Prostate gland (tissue), 2 donors: ENCODE data around the gene NTMT1. TPM values are rescaled to one million over a fixed set of nuclear protein-coding genes. Genes with fewer than 3 reads are reported as not detected.

ENCODE experiments used
- DNase-seq: peaks from one replicate; pipeline ENCODE4 v3.0.0-alpha.2; 2019; ENCODE audit warnings: low spot score
- H3K27ac ChIP-seq, 2 donors: fragments of 200-600 bp; sonication (generic); 2 replicates each; pipeline ENCODE4 v1.5.1; 2017 to 2019
- H3K27me3 ChIP-seq: fragments of 200-600 bp; sonication (generic); replicated peaks from 2 replicates; pipeline ENCODE4 v1.5.1; 2019; ENCODE audit not compliant: insufficient read depth
- H3K36me3 ChIP-seq, 2 donors: fragments of 200-600 bp; sonication (generic); 1 replicate in 1 of 2; 2 replicates in 1 of 2; pipeline versions ENCODE4 v1.5.1 to v1.8.1; 2017 to 2019
- H3K4me1 ChIP-seq: fragments of 200-600 bp; sonication (generic); replicated peaks from 2 replicates; pipeline ENCODE4 v1.5.1; 2019
- H3K4me3 ChIP-seq, 2 donors: fragments of 200-600 bp; sonication (generic); 2 replicates each; pipeline ENCODE4 v1.5.1; 2017 to 2019
- H3K9me3 ChIP-seq: fragments of 200-600 bp; sonication (generic); 2 replicates; pipeline ENCODE4 v1.5.1; 2017
- CTCF ChIP-seq, 4 experiments: fragments of 200-600 bp in 2 of 4; fragments of 450-650 bp in 2 of 4; sonication (generic) in 2 of 4; IDR thresholded peaks; 1 replicate in 3 of 4; 2 replicates in 1 of 4; pipeline ENCODE4 v1.5.1; 2016 to 2019; ENCODE audit warnings: antibody characterized with exemption in 4 of 4, mild to moderate bottlenecking in 2 of 4, moderate library complexity in 2 of 4
- POLR2A ChIP-seq: fragments of 450-650 bp; IDR thresholded peaks from one replicate; pipeline ENCODE4 v1.6.1; 2016; ENCODE audit warnings: antibody characterized with exemption, mild to moderate bottlenecking
- POLR2AphosphoS5 ChIP-seq: sonication (generic); formaldehyde crosslinking; IDR thresholded peaks from one replicate; pipeline ENCODE4 v1.6.1; 2017; ENCODE audit warnings: antibody characterized with exemption
- WGBS: methylation state at CpG from one replicate; pipeline ENCODE4 v1.1.5; 2018; 5-methylcytosine and 5-hydroxymethylcytosine counted together
- intact Hi-C: fragments of 100-400 bp; cut with DNase I; formaldehyde crosslinking; loops from one replicate; pipeline ENCODE4 v1.14.2; 2022
- total RNA-seq, 2 donors: library from RNA; depleted of rRNA; stranded (reverse); fragments of >200 nt; gene quantifications; one replicate each; pipeline ENCODE4 v1.1.0, GENCODE V29; 2016

Gene NTMT1
- total RNA-seq, 2 donors from 2014 or later: 25.4 to 53.7 TPM

GRCh38 chr9:129665814-129666520 lies 40.0 kb downstream of the NTMT1 start:
- H3K27me3 ChIP-seq: no peaks in the 10 kb centered on the region
- peak overlapping the region; percentile 31 to 36 for H3K4me3 ChIP-seq
- intact Hi-C loops: no loop called here
- H3K27ac ChIP-seq: peak overlapping the region; percentile 49 to 55
- H3K36me3 ChIP-seq: no peaks in the 10 kb centered on the region
- 5% methylated on average over 77 of the region's 88 CpGs for WGBS
- TF ChIP-seq POLR2AphosphoS5: no peak
- no peak for TF ChIP-seq CTCF (IDR thresholded peaks at IDR 0.05)
- no peak for TF ChIP-seq POLR2A
- no peaks in the 10 kb centered on the region for H3K9me3 ChIP-seq
- DNase-seq: no peak
- H3K4me1 ChIP-seq: no peaks in the 10 kb centered on the region

GRCh38 chr9:129666575-129666974 lies 40.6 kb downstream of the NTMT1 start:
- no peaks in the 10 kb centered on the region for H3K36me3 ChIP-seq
- TF ChIP-seq POLR2AphosphoS5: no peak
- TF ChIP-seq POLR2A: no peak
- no peak for TF ChIP-seq CTCF (IDR thresholded peaks at IDR 0.05)
- peak overlapping the region; percentile 49 to 55 for H3K27ac ChIP-seq
- 39% methylated on average over 11 of the region's 13 CpGs for WGBS
- H3K27me3 ChIP-seq: no peaks in the 10 kb centered on the region
- intact Hi-C loops: no loop called here
- peak overlapping the region; percentile 31 to 36 for H3K4me3 ChIP-seq
- no peaks in the 10 kb centered on the region for H3K4me1 ChIP-seq
- DNase-seq: no peak
- no peaks in the 10 kb centered on the region for H3K9me3 ChIP-seq

GRCh38 chr9:129667378-129667777 lies 41.4 kb downstream of the NTMT1 start:
- H3K9me3 ChIP-seq: no peaks in the 10 kb centered on the region
- H3K27me3 ChIP-seq: no peaks in the 10 kb centered on the region
- no peak overlapping the region for H3K4me3 ChIP-seq
- TF ChIP-seq POLR2A (no peak), POLR2AphosphoS5 (no peak)
- WGBS: 77% methylated on average over 11 of the region's 11 CpGs
- no peaks in the 10 kb centered on the region for H3K36me3 ChIP-seq
- peak overlapping the region; percentile 49 to 55 for H3K27ac ChIP-seq
- intact Hi-C loops: no loop called here
- DNase-seq: no peak
- no peaks in the 10 kb centered on the region for H3K4me1 ChIP-seq

GRCh38 chr9:129667850-129668249 lies 41.9 kb downstream of the NTMT1 start:
- Histone ChIP-seq H3K4me3 (no peak overlapping the region), H3K36me3 (no peaks in the 10 kb centered on the region), H3K27me3 (no peaks in the 10 kb centered on the region), H3K4me1 (no peaks in the 10 kb centered on the region), H3K9me3 (no peaks in the 10 kb centered on the region), H3K27ac (peak overlapping the region in 1 of 2 donors; percentile 55)
- intact Hi-C loops: no loop called here
- WGBS: 68% methylated on average over 9 of the region's 9 CpGs
- DNase-seq: no peak
- TF ChIP-seq CTCF (IDR thresholded peaks at IDR 0.05): no peak
- TF ChIP-seq POLR2AphosphoS5: no peak
- no peak for TF ChIP-seq POLR2A

GRCh38 chr9:129669141-129669718 lies 43.3 kb downstream of the NTMT1 start:
- no peaks in the 10 kb centered on the region for H3K36me3 ChIP-seq
- TF ChIP-seq POLR2A (no peak), CTCF (IDR thresholded peaks at IDR 0.05) (no peak), POLR2AphosphoS5 (no peak)
- no peak for DNase-seq
- H3K27ac ChIP-seq: no peak overlapping the region
- no peaks in the 10 kb centered on the region for H3K9me3 ChIP-seq
- H3K27me3 ChIP-seq: no peaks in the 10 kb centered on the region
- H3K4me1 ChIP-seq: no peaks in the 10 kb centered on the region
- WGBS: 58% methylated on average over 17 of the region's 17 CpGs
- no peak overlapping the region for H3K4me3 ChIP-seq
- intact Hi-C loops: no loop called here
